ENCODE data around the gene ISCA1.

GRCh38 chr9:86238861-86239770 is 43.2 kb downstream of the ISCA1 start:
- TF ChIP-seq CTCF (IDR thresholded peaks at IDR 0.05) (no peak), POLR2A (IDR thresholded peaks at IDR 0.05) (no peak), POLR2AphosphoS5 (IDR thresholded peaks at IDR 0.05) (no peak), EP300 (IDR thresholded peaks at IDR 0.05) (no peak)
